ENCODE measurements around the gene CPO. TPM values are rescaled to one million over a fixed set of nuclear protein-coding genes. Genes with fewer than 3 reads are reported as not detected.

CPO gene
- polyA plus RNA-seq, 1 donor (not counting 4 experiments of a cell fraction or from before 2014, with no cell fraction given), result 0.25 TPM

GRCh38 chr2:206937555-206937954 lies 1.8 kb upstream of the CPO start:
- Histone ChIP-seq H3K27ac (ENCODE audit: control insufficient read depth, insufficient read depth, low read length) (no peak overlapping the region), H3K9ac (ENCODE audit: control insufficient read depth, extremely low read depth, insufficient read depth, low read length) (no peak overlapping the region), H3K36me3 (ENCODE audit: control insufficient read depth in 2 of 2, extremely low read depth in 1 of 2, insufficient read depth in 2 of 2, low read length in 2 of 2) (no peaks in the 10 kb centered on the region), H4K20me1 (ENCODE audit: control insufficient read depth, extremely low read depth, insufficient read depth, low read length) (no peaks in the 10 kb centered on the region), H3K9me1 (ENCODE audit: control insufficient read depth, extremely low read depth, insufficient read depth, low read length) (no peaks in the 10 kb centered on the region), H3K4me2 (ENCODE audit: control insufficient read depth, extremely low read depth, insufficient read depth, low read depth, low read length) (no peak overlapping the region), H3K4me1 (ENCODE audit: control insufficient read depth, extremely low read depth, insufficient read depth, low read length) (no peaks in the 10 kb centered on the region), H2AFZ (ENCODE audit: control insufficient read depth, low read length) (no peak overlapping the region), H3K79me2 (ENCODE audit: control insufficient read depth, insufficient read depth, low read length) (no peaks in the 10 kb centered on the region), H3K27me3 (ENCODE audit: control insufficient read depth, extremely low read depth, insufficient read depth, low read length) (no peaks in the 10 kb centered on the region), H3K4me3 (ENCODE audit: control insufficient read depth in 2 of 3, extremely low read depth in 1 of 3, insufficient read depth in 2 of 3, low read depth in 1 of 3, low read length in 3 of 3) (no peak overlapping the region), H3K9me3 (ENCODE audit: control insufficient read depth, low read depth, low read length) (no peaks in the 10 kb centered on the region)
- dilution Hi-C loops (cut with MboI; ENCODE audit: extremely low pct_ligation_motif_present, low sequenced_read_pairs), result no loop called here
- FAIRE-seq (no peak), DNase-seq (ENCODE audit: low read depth, low spot score) (no peak)
- TF ChIP-seq, protein P1, sequence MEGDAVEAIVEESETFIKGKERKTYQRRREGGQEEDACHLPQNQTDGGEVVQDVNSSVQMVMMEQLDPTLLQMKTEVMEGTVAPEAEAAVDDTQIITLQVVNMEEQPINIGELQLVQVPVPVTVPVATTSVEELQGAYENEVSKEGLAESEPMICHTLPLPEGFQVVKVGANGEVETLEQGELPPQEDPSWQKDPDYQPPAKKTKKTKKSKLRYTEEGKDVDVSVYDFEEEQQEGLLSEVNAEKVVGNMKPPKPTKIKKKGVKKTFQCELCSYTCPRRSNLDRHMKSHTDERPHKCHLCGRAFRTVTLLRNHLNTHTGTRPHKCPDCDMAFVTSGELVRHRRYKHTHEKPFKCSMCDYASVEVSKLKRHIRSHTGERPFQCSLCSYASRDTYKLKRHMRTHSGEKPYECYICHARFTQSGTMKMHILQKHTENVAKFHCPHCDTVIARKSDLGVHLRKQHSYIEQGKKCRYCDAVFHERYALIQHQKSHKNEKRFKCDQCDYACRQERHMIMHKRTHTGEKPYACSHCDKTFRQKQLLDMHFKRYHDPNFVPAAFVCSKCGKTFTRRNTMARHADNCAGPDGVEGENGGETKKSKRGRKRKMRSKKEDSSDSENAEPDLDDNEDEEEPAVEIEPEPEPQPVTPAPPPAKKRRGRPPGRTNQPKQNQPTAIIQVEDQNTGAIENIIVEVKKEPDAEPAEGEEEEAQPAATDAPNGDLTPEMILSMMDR (optimal IDR thresholded peaks at IDR 0.05 in 1 of 3, IDR thresholded peaks at IDR 0.05 in 1 of 3, conservative IDR thresholded peaks at IDR 0.05 in 1 of 3; ENCODE audit: extremely low read depth in 1 of 3, insufficient read depth in 2 of 3, low read length in 3 of 3), result no peak
- no peak for TF ChIP-seq EZH2 (IDR thresholded peaks at IDR 0.05; ENCODE audit: low read length)

DNA sequence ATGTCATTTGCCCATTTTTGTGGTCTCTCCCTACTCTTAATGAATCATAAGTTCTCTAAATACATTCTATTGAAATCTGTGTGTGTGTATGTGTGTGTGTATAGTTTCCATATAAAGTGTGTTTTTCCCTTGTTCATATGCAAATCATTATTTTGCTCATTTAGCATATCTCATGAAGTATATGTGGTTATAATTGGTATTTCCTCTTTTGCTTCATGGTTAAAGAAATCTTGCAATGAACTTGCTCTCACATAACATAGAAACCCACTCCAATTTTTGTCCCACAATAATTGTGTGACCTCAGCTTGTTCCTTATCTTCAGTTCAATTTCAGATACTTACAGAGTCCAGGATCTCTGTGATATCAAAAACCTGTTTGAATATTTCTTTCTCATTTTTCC lies 1.2 kb downstream of the CPO start:
- no peak overlapping the region for H3K4me2 ChIP-seq (ENCODE audit: control insufficient read depth, extremely low read depth, insufficient read depth, low read depth, low read length)
- dilution Hi-C loops (cut with MboI; ENCODE audit: extremely low pct_ligation_motif_present, low sequenced_read_pairs), result no loop called here
- H3K9me1 ChIP-seq (ENCODE audit: control insufficient read depth, extremely low read depth, insufficient read depth, low read length), result no peaks in the 10 kb centered on the region
- H3K9ac ChIP-seq (ENCODE audit: control insufficient read depth, extremely low read depth, insufficient read depth, low read length), result no peak overlapping the region
- H2AFZ ChIP-seq (ENCODE audit: control insufficient read depth, low read length), result no peak overlapping the region
- H3K36me3 ChIP-seq (ENCODE audit: control insufficient read depth in 2 of 2, extremely low read depth in 1 of 2, insufficient read depth in 2 of 2, low read length in 2 of 2), result no peaks in the 10 kb centered on the region
- H3K27me3 ChIP-seq (ENCODE audit: control insufficient read depth, extremely low read depth, insufficient read depth, low read length), result no peaks in the 10 kb centered on the region
- DNase-seq (ENCODE audit: low read depth, low spot score) (no peak), FAIRE-seq (no peak)
- no peaks in the 10 kb centered on the region for H3K79me2 ChIP-seq (ENCODE audit: control insufficient read depth, insufficient read depth, low read length)
- TF ChIP-seq EZH2 (IDR thresholded peaks at IDR 0.05; ENCODE audit: low read length), result no peak
- TF ChIP-seq, protein P1 (optimal IDR thresholded peaks at IDR 0.05 in 1 of 3, IDR thresholded peaks at IDR 0.05 in 1 of 3, conservative IDR thresholded peaks at IDR 0.05 in 1 of 3; ENCODE audit: extremely low read depth in 1 of 3, insufficient read depth in 2 of 3, low read length in 3 of 3), result no peak
- H3K4me3 ChIP-seq (ENCODE audit: control insufficient read depth in 2 of 3, extremely low read depth in 1 of 3, insufficient read depth in 2 of 3, low read depth in 1 of 3, low read length in 3 of 3), result no peak overlapping the region
- no peak overlapping the region for H3K27ac ChIP-seq (ENCODE audit: control insufficient read depth, insufficient read depth, low read length)
- no peaks in the 10 kb centered on the region for H4K20me1 ChIP-seq (ENCODE audit: control insufficient read depth, extremely low read depth, insufficient read depth, low read length)
- no peaks in the 10 kb centered on the region for H3K9me3 ChIP-seq (ENCODE audit: control insufficient read depth, low read depth, low read length)
- no peaks in the 10 kb centered on the region for H3K4me1 ChIP-seq (ENCODE audit: control insufficient read depth, extremely low read depth, insufficient read depth, low read length)
